ENCODE data around the gene UCK1. TPM values are rescaled to one million over a fixed set of nuclear protein-coding genes. Genes with fewer than 3 reads are reported as not detected.

Gene UCK1
- total and polyA plus RNA-seq, 2 of the 13 experiments (the other 11 are each of a cell fraction or from before 2014, with no cell fraction given), result 11.0 to 24.1 TPM

GRCh38 chr9:131530920-131531832 is at the start of gene UCK1 (continued):
- no peak for TF ChIP-seq NPAS2 (CRISPR knock-in tag; IDR thresholded peaks at IDR 0.05; ENCODE audit: borderline replicate concordance)
- TF ChIP-seq ZSCAN25 (CRISPR knock-in tag; IDR thresholded peaks at IDR 0.05), result no peak
- peak; percentile 74 for TF ChIP-seq YY1 (IDR thresholded peaks at IDR 0.05; ENCODE audit: insufficient read depth, insufficient replicate concordance, low read depth, low read length)
- TF ChIP-seq ZNF33A (CRISPR knock-in tag; IDR thresholded peaks at IDR 0.05; ENCODE audit: borderline replicate concordance), result no peak
- peak; percentile 36 for TF ChIP-seq HNRNPLL (IDR thresholded peaks at IDR 0.05; ENCODE audit: low read depth, low read length, poor library complexity, severe bottlenecking)
- TF ChIP-seq ZNF670 (CRISPR knock-in tag; IDR thresholded peaks at IDR 0.05; ENCODE audit: borderline replicate concordance), result no peak
- TF ChIP-seq U2AF1 (optimal IDR thresholded peaks at IDR 0.05; ENCODE audit: low read depth, low read length), result no peak
- TF ChIP-seq ELF4 (CRISPR knock-in tag; IDR thresholded peaks at IDR 0.05; ENCODE audit: borderline replicate concordance), result no peak
- TF ChIP-seq MYNN (CRISPR knock-in tag; IDR thresholded peaks at IDR 0.05; ENCODE audit: low read depth), result no peak
- TF ChIP-seq RBM39 (IDR thresholded peaks at IDR 0.05; ENCODE audit: low read depth, low read length, poor library complexity, severe bottlenecking), result no peak
- peak; percentile 35 for TF ChIP-seq MYC (CRISPR knock-in tag; IDR thresholded peaks at IDR 0.05; ENCODE audit: borderline replicate concordance)
- no peak for TF ChIP-seq GLI4 (CRISPR knock-in tag; IDR thresholded peaks at IDR 0.05; ENCODE audit: borderline replicate concordance)
- TF ChIP-seq FOXP1 (IDR thresholded peaks at IDR 0.05), result no peak
- no peak for TF ChIP-seq FOXP1 (CRISPR knock-in tag; IDR thresholded peaks at IDR 0.05)
- no peak for TF ChIP-seq ZNF329 (CRISPR knock-in tag; IDR thresholded peaks at IDR 0.05; ENCODE audit: low read depth)
- TF ChIP-seq PHB2 (IDR thresholded peaks at IDR 0.05; ENCODE audit: partially characterized antibody), result no peak
- no peak for TF ChIP-seq IKZF5 (CRISPR knock-in tag; IDR thresholded peaks at IDR 0.05)
- TF ChIP-seq SALL1 (CRISPR knock-in tag; IDR thresholded peaks at IDR 0.05), result peak; percentile 50; the same call in 1 of the 2 replicates
- peak; percentile 49; the same call in 1 of the 2 replicates for TF ChIP-seq POLR2AphosphoS5 (IDR thresholded peaks at IDR 0.05; ENCODE audit: low read depth, low read length)
- TF ChIP-seq ZBTB4 (CRISPR knock-in tag; IDR thresholded peaks at IDR 0.05; ENCODE audit: borderline replicate concordance), result no peak
- TF ChIP-seq ZFX (CRISPR knock-in tag; IDR thresholded peaks at IDR 0.05; ENCODE audit: low read depth), result peak; percentile 85
- TF ChIP-seq HCFC1 (IDR thresholded peaks at IDR 0.05; ENCODE audit: low read depth, low read length), result peak; percentile 89
- no peak for TF ChIP-seq ZEB1 (IDR thresholded peaks at IDR 0.05; ENCODE audit: insufficient replicate concordance, low read depth)
- no peak for TF ChIP-seq HNF1B (CRISPR knock-in tag; IDR thresholded peaks at IDR 0.05)

Measured in HepG2 (cell line).